H1 (cell line): Measurements from ENCODE around the gene TBC1D16.

ENCODE experiments used
- CHD2 ChIP-seq: IDR thresholded peaks from 2 replicates; pipeline ENCODE4 v1.6.1; 2012; ENCODE audit warnings: low read length, improper control_type of control experiment
- FOSL1 ChIP-seq: IDR thresholded peaks from 2 replicates; pipeline ENCODE4 v1.6.1; 2011; ENCODE audit warnings: mild to moderate bottlenecking, low read depth, low read length, moderate library complexity; ENCODE audit not compliant: insufficient read depth
- GABPA ChIP-seq: IDR thresholded peaks from 2 replicates; pipeline ENCODE4 v1.6.1; 2011; ENCODE audit warnings: mild to moderate bottlenecking, low read length, moderate library complexity, borderline replicate concordance; ENCODE audit not compliant: insufficient read depth
- POLR2A ChIP-seq, 2 experiments: IDR thresholded peaks; 1 replicate in 1 of 2; 2 replicates in 1 of 2; pipeline ENCODE4 v1.6.1; 2011; ENCODE audit warnings: low read depth in 2 of 2, low read length in 2 of 2, mild to moderate bottlenecking in 2 of 2; ENCODE audit errors: control extremely low read depth in 1 of 2
- SIN3A ChIP-seq, 2 experiments: IDR thresholded peaks in 1 of 2; conservative IDR thresholded peaks in 1 of 2; 2 replicates each; pipeline ENCODE4 v1.6.1; 2011 to 2012; ENCODE audit warnings: low read length in 2 of 2, improper control_type of control experiment in 1 of 2, low read depth in 1 of 2, mild to moderate bottlenecking in 1 of 2
- TF ChIP-seq, protein P1 (sequence below), 3 experiments: IDR thresholded peaks; 1 replicate in 2 of 3; 2 replicates in 1 of 3; pipeline versions ENCODE4 v1.5.1 to v1.6.1; 2011; ENCODE audit warnings: low read length in 3 of 3, mild to moderate bottlenecking in 3 of 3, inconsistent platforms in 2 of 3, low read depth in 1 of 3, moderate library complexity in 1 of 3; ENCODE audit not compliant: insufficient read depth in 1 of 3; ENCODE audit errors: control extremely low read depth in 1 of 3

DNA sequence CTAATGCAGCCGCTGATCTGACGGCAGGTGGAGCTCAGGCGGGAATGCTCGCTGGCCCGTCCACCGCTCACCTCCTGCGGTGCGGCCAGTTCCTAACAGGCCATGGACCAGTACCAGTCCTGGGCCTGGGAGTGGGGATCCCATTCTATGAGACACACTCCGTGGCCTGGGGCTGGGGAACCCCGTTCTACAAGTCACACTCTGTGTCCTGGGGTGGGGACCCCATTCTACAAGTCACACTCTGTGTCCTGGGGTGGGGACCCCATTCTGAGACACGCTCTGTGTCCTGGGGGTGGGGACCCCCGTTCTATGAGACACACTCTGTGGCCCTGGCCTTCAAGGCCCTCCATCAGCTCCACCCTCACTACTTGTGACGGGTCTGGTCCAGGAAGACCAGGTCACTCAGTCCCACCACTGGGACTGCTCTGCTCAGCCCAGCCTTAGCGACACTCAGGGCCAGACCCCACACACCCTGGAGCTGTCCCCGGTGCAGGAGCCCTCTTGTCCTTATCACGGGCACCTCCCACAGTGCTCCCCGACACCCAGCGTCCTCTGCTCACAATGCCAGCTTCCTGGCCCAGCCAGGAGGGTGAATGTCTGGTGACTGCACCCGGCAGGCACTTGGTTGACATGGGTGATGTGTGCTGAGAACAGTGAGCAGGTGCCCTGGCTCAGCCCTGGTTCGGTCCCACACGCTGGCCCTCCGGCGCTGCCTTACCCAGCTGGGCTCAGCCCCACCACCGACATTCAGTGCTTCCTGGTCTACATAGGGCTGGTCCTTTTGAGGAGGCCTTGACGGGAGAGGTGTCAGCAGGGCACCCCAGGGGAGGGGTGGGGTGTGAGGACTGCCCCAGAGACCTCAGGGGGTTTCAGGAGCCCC lies 89.1 kb downstream of the TBC1D16 start:
- TF ChIP-seq GABPA (no peak), SIN3A (conservative IDR thresholded peaks at IDR 0.05 in 1 of 2, IDR thresholded peaks at IDR 0.05 in 1 of 2; ENCODE audit: low read depth in 1 of 2, low read length in 2 of 2) (no peak), POLR2A (IDR thresholded peaks at IDR 0.05; ENCODE audit: control extremely low read depth in 1 of 2, low read depth in 2 of 2, low read length in 2 of 2) (no peak), CHD2 (no peak), FOSL1 (no peak)
- TF ChIP-seq, protein P1, sequence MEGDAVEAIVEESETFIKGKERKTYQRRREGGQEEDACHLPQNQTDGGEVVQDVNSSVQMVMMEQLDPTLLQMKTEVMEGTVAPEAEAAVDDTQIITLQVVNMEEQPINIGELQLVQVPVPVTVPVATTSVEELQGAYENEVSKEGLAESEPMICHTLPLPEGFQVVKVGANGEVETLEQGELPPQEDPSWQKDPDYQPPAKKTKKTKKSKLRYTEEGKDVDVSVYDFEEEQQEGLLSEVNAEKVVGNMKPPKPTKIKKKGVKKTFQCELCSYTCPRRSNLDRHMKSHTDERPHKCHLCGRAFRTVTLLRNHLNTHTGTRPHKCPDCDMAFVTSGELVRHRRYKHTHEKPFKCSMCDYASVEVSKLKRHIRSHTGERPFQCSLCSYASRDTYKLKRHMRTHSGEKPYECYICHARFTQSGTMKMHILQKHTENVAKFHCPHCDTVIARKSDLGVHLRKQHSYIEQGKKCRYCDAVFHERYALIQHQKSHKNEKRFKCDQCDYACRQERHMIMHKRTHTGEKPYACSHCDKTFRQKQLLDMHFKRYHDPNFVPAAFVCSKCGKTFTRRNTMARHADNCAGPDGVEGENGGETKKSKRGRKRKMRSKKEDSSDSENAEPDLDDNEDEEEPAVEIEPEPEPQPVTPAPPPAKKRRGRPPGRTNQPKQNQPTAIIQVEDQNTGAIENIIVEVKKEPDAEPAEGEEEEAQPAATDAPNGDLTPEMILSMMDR (IDR thresholded peaks at IDR 0.05; ENCODE audit: control extremely low read depth in 1 of 3, insufficient read depth in 1 of 3, low read depth in 1 of 3, low read length in 3 of 3) = no peak
